ENCODE data around the gene AQP6.

Gene AQP6

GRCh38 chr12:49943625-49943960 lies 29.2 kb upstream of the AQP6 start:
- no peak for DNase-seq

GRCh38 chr12:49944046-49944445 lies 28.7 kb upstream of the AQP6 start:
- DNase-seq, result no peak

- no peak for DNase-seq
Measured at GRCh38 chr12:49944718-49945117, 28.0 kb upstream of the AQP6 start.

GRCh38 chr12:49945394-49946080 lies 27.2 kb upstream of the AQP6 start:
- DNase-seq, result no peak

- no peak for DNase-seq
Measured at GRCh38 chr12:49946086-49946485, 26.7 kb upstream of the AQP6 start.

GRCh38 chr12:49946497-49946896 lies 26.2 kb upstream of the AQP6 start:
- no peak for DNase-seq

GRCh38 chr12:49947593-49948226 lies 25.0 kb upstream of the AQP6 start:
- no peak for DNase-seq

- no peak for DNase-seq
Measured at GRCh38 chr12:49948866-49949845, 23.6 kb upstream of the AQP6 start.

- no peak for DNase-seq
Measured at GRCh38 chr12:49949866-49950265, 22.9 kb upstream of the AQP6 start.

GRCh38 chr12:49950273-49951251 lies 22.2 kb upstream of the AQP6 start, which contains the start of gene AQP2:
Gene AQP2, plus strand, starts transcription at chr12:49950737. Its CDS starts 94 bp downstream, at chr12:49950831.
- DNase-seq, result no peak

GRCh38 chr12:49951411-49952240 lies 21.1 kb upstream of the AQP6 start:
- no peak for DNase-seq

- DNase-seq, result no peak
Measured at GRCh38 chr12:49952391-49953055, 20.2 kb upstream of the AQP6 start.

- DNase-seq, result no peak
Measured at GRCh38 chr12:49953151-49953550, 19.6 kb upstream of the AQP6 start.

- DNase-seq, result no peak
Measured at GRCh38 chr12:49953961-49954846, 18.5 kb upstream of the AQP6 start.

GRCh38 chr12:49954863-49955830 lies 17.6 kb upstream of the AQP6 start:
- DNase-seq, result no peak

- no peak for DNase-seq
Measured at GRCh38 chr12:49955899-49956662, 16.7 kb upstream of the AQP6 start.

GRCh38 chr12:49956663-49957569 lies 15.8 kb upstream of the AQP6 start:
- no peak for DNase-seq

All from NCI-H1436 treated with DMSO at 0.1 percent for 48 hours (cell line).